ENCODE results near the gene ZC3H10. TPM values are rescaled to one million over a fixed set of nuclear protein-coding genes. Genes with fewer than 3 reads are reported as not detected.
A peak's percentile ranks its signal among the peaks of the same experiment; 100 is the strongest.

ZC3H10 gene
- total RNA-seq, 6 experiments from 2014 or later = 1.7 to 5.4 (median 3.2) TPM

DNA sequence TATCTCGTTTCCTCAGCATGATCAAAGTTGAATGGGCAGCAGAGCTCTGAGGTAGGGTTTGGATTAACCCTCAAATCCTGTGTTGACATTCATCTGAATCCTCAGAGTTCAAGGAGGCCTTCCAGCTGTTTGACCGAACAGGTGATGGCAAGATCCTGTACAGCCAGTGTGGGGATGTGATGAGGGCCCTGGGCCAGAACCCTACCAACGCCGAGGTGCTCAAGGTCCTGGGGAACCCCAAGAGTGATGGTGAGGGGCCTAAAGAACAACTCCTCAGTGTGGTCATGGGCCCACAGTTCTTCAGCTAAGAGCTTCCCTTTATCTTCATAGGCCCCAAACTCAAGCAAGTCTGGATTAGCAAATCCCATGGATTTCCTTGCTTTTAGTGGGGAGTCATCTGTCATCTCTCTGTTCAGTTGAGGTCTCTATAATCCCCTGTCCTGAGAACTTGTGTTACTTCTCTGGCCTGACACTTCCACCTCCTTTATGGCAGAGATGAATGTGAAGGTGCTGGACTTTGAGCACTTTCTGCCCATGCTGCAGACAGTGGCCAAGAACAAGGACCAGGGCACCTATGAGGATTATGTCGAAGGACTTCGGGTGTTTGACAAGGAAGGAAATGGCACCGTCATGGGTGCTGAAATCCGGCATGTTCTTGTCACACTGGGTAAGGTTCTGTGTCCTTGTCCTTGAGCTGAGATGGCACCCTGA lies 41.6 kb downstream of the ZC3H10 start:
- intact Hi-C loops (cut with DNase I) = no loop called here
- 46% methylated on average over 6 of the region's 8 CpGs for WGBS (ENCODE audit: insufficient coverage, low coverage, low lambda C conversion rate, missing lambda C conversion rate)
- no peaks in the 10 kb centered on the region for H3K27me3 ChIP-seq
- H3K27ac ChIP-seq = peak overlapping the region; percentile 89 to 98 (median 97)
- peak overlapping the region; percentile 66 to 87 (median 85) for H3K4me3 ChIP-seq
- TF ChIP-seq POLR2A (IDR thresholded peaks at IDR 0.05) = no peak
- H3K9me3 ChIP-seq = no peaks in the 10 kb centered on the region
- H3K4me1 ChIP-seq = peaks cover 0 to 40% (median 8%) of the 10 kb centered on the region in 4 donors
- DNase-seq = no peak
- no peak for ATAC-seq
- H3K36me3 ChIP-seq = peaks cover 7 to 46% (median 24%) of the 10 kb centered on the region in 4 donors

DNA sequence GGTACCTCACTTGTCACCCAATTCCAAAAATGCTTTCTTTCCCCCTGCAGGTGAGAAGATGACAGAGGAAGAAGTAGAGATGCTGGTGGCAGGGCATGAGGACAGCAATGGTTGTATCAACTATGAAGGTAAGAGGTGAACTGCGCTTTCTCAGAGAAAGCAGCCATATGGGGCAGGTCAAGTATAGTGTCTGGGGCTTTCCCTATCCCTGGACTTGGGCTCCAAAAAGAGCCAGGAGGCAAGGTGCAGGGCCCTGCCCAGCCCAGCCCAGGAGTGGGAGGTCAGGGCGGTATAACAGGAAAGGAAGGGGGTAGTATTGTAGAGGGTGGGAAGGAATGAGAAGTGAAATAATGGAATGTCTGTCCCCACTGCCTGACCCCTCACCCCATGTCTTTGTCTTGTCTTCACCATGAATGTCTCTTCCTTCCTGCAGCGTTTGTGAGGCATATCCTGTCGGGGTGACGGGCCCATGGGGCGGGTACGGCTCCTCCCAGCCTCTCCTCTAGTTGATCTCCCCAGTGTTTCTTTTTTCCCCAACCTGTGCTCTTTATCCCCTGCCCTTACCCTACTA lies 42.2 kb downstream of the ZC3H10 start:
- Histone ChIP-seq H3K9me3 (no peaks in the 10 kb centered on the region), H3K27me3 (no peaks in the 10 kb centered on the region), H3K36me3 (peaks cover 7 to 51% (median 24%) of the 10 kb centered on the region in 4 donors), H3K4me1 (peaks cover 0 to 34% (median 6%) of the 10 kb centered on the region in 4 donors), H3K4me3 (peak overlapping the region; percentile 66 to 87 (median 85)), H3K27ac (peak overlapping the region; percentile 89 to 98 (median 97))
- 38% methylated on average over 5 of the region's 7 CpGs for WGBS (ENCODE audit: insufficient coverage, low coverage, low lambda C conversion rate, missing lambda C conversion rate)
- DNase-seq (no peak), ATAC-seq (peak in 3 of 4 donors; percentile 3 to 21 (median 7))
- intact Hi-C loops (cut with DNase I) = no loop called here
- no peak for TF ChIP-seq POLR2A (IDR thresholded peaks at IDR 0.05)
- TF ChIP-seq, protein P1, sequence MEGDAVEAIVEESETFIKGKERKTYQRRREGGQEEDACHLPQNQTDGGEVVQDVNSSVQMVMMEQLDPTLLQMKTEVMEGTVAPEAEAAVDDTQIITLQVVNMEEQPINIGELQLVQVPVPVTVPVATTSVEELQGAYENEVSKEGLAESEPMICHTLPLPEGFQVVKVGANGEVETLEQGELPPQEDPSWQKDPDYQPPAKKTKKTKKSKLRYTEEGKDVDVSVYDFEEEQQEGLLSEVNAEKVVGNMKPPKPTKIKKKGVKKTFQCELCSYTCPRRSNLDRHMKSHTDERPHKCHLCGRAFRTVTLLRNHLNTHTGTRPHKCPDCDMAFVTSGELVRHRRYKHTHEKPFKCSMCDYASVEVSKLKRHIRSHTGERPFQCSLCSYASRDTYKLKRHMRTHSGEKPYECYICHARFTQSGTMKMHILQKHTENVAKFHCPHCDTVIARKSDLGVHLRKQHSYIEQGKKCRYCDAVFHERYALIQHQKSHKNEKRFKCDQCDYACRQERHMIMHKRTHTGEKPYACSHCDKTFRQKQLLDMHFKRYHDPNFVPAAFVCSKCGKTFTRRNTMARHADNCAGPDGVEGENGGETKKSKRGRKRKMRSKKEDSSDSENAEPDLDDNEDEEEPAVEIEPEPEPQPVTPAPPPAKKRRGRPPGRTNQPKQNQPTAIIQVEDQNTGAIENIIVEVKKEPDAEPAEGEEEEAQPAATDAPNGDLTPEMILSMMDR (IDR thresholded peaks at IDR 0.05) = no peak

DNA sequence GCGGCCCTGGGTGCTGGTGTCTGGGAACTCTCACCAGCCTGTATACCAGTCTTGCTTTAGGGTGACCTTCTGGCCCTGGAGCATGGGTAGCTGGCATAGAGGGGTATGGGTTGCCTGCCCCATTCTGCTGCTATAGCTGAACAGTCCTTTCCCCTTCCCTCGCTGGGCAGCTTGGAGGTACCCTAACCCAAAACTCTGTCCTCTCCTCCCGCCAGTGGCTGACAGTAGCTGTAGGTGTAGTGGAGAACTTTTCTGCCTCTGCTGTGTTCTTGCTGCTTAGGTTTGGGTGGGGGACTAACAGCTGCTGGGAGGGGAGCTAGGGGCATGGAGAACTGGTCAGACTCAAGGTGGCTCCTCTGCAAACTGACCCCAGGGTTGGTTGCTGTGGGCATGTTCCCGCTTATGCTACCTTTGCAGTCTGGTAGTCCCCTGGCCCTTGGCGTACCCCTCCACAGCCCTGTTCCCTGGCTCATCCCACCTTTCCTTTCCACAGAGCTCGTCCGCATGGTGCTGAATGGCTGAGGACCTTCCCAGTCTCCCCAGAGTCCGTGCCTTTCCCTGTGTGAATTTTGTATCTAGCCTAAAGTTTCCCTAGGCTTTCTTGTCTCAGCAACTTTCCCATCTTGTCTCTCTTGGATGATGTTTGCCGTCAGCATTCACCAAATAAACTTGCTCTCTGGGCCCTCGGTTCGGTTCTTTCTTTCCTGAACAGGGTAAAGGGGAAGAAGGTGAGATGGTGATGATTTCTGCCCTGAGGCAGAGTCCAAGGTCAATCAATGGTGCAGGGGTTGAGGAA lies 43.0 kb downstream of the ZC3H10 start:
- H3K36me3 ChIP-seq = peaks cover 7 to 59% (median 26%) of the 10 kb centered on the region in 4 donors
- no peaks in the 10 kb centered on the region for H3K9me3 ChIP-seq
- H3K4me1 ChIP-seq = peaks cover 0 to 28% (median 3%) of the 10 kb centered on the region in 4 donors
- H3K27me3 ChIP-seq = no peaks in the 10 kb centered on the region
- no peak for ATAC-seq
- peak overlapping the region; percentile 36 to 97 (median 89) for H3K27ac ChIP-seq
- DNase-seq = no peak
- peak overlapping the region in 2 of 3 donors; percentile 66 to 87 for H3K4me3 ChIP-seq
- 66% methylated on average over 7 of the region's 11 CpGs for WGBS (ENCODE audit: insufficient coverage, low coverage, low lambda C conversion rate, missing lambda C conversion rate)
- intact Hi-C loops (cut with DNase I) = no loop called here
- TF ChIP-seq, protein P1 (IDR thresholded peaks at IDR 0.05) = no peak
- no peak for TF ChIP-seq POLR2A (IDR thresholded peaks at IDR 0.05)

DNA sequence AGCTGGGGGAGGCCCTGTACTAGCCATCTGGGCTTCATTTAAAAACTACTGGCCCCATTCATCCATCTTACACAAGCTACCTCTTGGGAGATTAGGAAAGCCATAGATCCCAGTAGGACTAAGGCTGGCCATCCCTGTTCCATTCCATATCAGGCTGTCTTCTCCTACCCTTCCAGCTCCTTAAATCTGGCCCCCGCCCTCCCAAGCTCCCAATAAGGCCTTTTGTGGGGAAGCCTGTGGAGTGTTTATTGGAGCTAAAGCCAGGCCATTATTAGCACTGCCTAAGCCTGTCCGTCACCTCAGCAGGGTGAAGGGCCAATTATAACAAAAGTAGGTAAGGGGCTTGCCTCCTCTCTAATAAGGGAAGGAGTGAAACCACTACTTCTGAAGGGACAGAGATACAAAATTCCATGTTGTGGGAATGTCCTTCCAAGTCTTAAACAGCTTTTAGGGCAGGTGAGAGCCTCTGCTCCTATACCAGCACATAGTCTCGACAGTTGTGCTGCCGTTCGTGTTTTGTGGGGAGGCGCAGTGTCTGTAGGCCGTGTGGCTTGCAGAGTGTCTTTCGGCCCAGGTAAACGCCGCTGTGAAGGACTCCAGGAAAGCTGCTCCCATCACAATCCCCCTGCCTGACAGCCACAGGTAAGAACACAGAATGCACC lies 43.8 kb downstream of the ZC3H10 start:
- Histone ChIP-seq H3K27me3 (no peaks in the 10 kb centered on the region), H3K27ac (peak overlapping the region in 2 of 3 donors; percentile 36 to 89), H3K4me3 (no peak overlapping the region), H3K9me3 (no peaks in the 10 kb centered on the region), H3K36me3 (peaks cover 7 to 65% (median 30%) of the 10 kb centered on the region in 4 donors), H3K4me1 (peaks cover 0 to 28% (median 3%) of the 10 kb centered on the region in 4 donors)
- intact Hi-C loops (cut with DNase I) = no loop called here
- ATAC-seq (no peak), DNase-seq (no peak)
- TF ChIP-seq POLR2A (IDR thresholded peaks at IDR 0.05) = no peak
- TF ChIP-seq, protein P1 (IDR thresholded peaks at IDR 0.05) = no peak
- 73% methylated on average over 7 of the region's 10 CpGs for WGBS (ENCODE audit: insufficient coverage, low coverage, low lambda C conversion rate, missing lambda C conversion rate)
